Transverse colon (tissue), 4 donors: ENCODE data around the gene NDUFS7. TPM values are rescaled to one million over a fixed set of nuclear protein-coding genes. Genes with fewer than 3 reads are reported as not detected.

ENCODE experiments used
- DNase-seq: peaks from one replicate; pipeline ENCODE4 v3.0.0-alpha.2; 2019
- H3K27ac ChIP-seq, 4 donors: fragments of 200-600 bp; sonication (generic); 2 replicates each; pipeline ENCODE4 v1.5.1; 2016 to 2018; ENCODE audit warnings: inconsistent platforms in 4 of 4
- H3K27me3 ChIP-seq: fragments of 200-600 bp; sonication (generic); 2 replicates; pipeline ENCODE4 v1.5.1; 2017; ENCODE audit warnings: inconsistent platforms
- H3K36me3 ChIP-seq, 4 donors: fragments of 200-600 bp; sonication (generic); 2 replicates each; pipeline ENCODE4 v1.5.1; 2017 to 2019; ENCODE audit warnings: inconsistent platforms in 4 of 4
- H3K4me1 ChIP-seq, 4 donors: fragments of 200-600 bp; sonication (generic); 2 replicates each; pipeline ENCODE4 v1.5.1; 2017 to 2020; ENCODE audit warnings: inconsistent platforms in 4 of 4
- H3K4me3 ChIP-seq, 4 donors: fragments of 200-600 bp; sonication (generic); 1 replicate in 1 of 4; 2 replicates in 3 of 4; pipeline versions ENCODE4 v1.5.1 to v1.6.1; 2017 to 2019; ENCODE audit warnings: inconsistent platforms in 4 of 4
- H3K9me3 ChIP-seq, 2 donors: fragments of 200-600 bp; sonication (generic); 2 replicates each; pipeline ENCODE4 v1.5.1; 2017 to 2019; ENCODE audit warnings: inconsistent platforms in 2 of 2
- EP300 ChIP-seq: sonication (generic); formaldehyde crosslinking; IDR thresholded peaks from one replicate; pipeline ENCODE4 v1.6.1; 2017; ENCODE audit warnings: antibody characterized with exemption, low read depth
- POLR2A ChIP-seq: fragments of 450-650 bp; IDR thresholded peaks from one replicate; pipeline ENCODE4 v1.6.1; 2016; ENCODE audit warnings: antibody characterized with exemption, mild to moderate bottlenecking, moderate library complexity
- POLR2AphosphoS5 ChIP-seq, 3 donors: sonication (generic); formaldehyde crosslinking; IDR thresholded peaks; one replicate each; pipeline ENCODE4 v1.6.1; 2016; ENCODE audit warnings: antibody characterized with exemption in 3 of 3
- WGBS, 2 donors: methylation state at CpG; one replicate each; pipeline ENCODE4 v1.1.5; 2018; ENCODE audit warnings: low coverage in 1 of 2; 5-methylcytosine and 5-hydroxymethylcytosine counted together
- in situ Hi-C, 4 donors: fragments of 200-750 bp; cut with MboI; loops; one replicate each; pipeline versions ENCODE4 v1.15.0 to v1.15.1; 2017; ENCODE audit warnings: low sequenced_read_pairs in 3 of 4, low pct_ligation_motif_present in 1 of 4, low pct_unique_long_range_greater_than_20kb in 1 of 4
- intact Hi-C: fragments of 100-400 bp; cut with DNase I; formaldehyde crosslinking; loops from one replicate; pipeline ENCODE4 v1.15.1; 2023; ENCODE audit warnings: low total_unique reads
- total RNA-seq, 4 donors: library from RNA; depleted of rRNA; stranded (reverse); fragments of >200 nt; gene quantifications; one replicate each; pipeline ENCODE4 v1.1.0, GENCODE V29; 2016
- TF ChIP-seq, protein P1 (sequence below), 5 experiments: fragments of 200-600 bp in 3 of 5; fragments of 450-650 bp in 2 of 5; sonication (generic) in 3 of 5; IDR thresholded peaks; 1 replicate in 2 of 5; 2 replicates in 3 of 5; pipeline ENCODE4 v1.5.1; 2016 to 2017; ENCODE audit warnings: antibody characterized with exemption in 5 of 5, inconsistent platforms in 3 of 5, mild to moderate bottlenecking in 2 of 5, moderate library complexity in 1 of 5

NDUFS7 gene
- total RNA-seq, 4 donors from 2014 or later: 32.2 to 196 (median 156) TPM

DNA sequence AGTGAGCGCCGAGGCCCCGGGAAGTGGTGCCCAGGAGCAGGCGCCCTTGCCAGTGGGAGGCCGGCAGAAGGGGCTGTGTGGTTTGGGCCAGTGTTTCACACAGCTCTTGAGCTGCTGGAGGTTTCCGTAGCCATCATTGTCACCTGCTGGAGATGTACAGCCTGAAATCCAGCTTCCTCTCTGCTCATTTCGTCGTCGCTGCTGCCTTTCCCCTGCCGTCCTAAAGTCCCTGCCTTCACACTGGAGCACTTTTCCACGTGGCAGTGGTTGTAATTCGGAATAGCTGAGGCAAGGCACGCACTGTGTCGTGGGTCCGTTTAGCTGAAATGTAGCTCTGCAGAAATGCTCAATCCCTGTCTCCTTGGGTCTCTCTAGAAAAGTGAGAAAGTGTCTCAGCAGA is 36.9 kb downstream of the NDUFS7 start:
- DNase-seq: no peak
- in situ Hi-C loops: no loop called here
- H3K27ac ChIP-seq: no peak overlapping the region
- H3K36me3 ChIP-seq: peaks cover 0 to 43% (median 17%) of the 10 kb centered on the region in 4 donors
- peaks cover 16 to 30% (median 22%) of the 10 kb centered on the region in 4 donors for H3K4me1 ChIP-seq
- intact Hi-C loops: no loop called here
- 93% methylated on average over 15 of the region's 15 CpGs; no CpG with 5 or more reads in 1 of the 2 donors for WGBS, 2 donors
- H3K4me3 ChIP-seq: no peak overlapping the region
- no peaks in the 10 kb centered on the region for H3K27me3 ChIP-seq
- TF ChIP-seq, protein P1, sequence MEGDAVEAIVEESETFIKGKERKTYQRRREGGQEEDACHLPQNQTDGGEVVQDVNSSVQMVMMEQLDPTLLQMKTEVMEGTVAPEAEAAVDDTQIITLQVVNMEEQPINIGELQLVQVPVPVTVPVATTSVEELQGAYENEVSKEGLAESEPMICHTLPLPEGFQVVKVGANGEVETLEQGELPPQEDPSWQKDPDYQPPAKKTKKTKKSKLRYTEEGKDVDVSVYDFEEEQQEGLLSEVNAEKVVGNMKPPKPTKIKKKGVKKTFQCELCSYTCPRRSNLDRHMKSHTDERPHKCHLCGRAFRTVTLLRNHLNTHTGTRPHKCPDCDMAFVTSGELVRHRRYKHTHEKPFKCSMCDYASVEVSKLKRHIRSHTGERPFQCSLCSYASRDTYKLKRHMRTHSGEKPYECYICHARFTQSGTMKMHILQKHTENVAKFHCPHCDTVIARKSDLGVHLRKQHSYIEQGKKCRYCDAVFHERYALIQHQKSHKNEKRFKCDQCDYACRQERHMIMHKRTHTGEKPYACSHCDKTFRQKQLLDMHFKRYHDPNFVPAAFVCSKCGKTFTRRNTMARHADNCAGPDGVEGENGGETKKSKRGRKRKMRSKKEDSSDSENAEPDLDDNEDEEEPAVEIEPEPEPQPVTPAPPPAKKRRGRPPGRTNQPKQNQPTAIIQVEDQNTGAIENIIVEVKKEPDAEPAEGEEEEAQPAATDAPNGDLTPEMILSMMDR (IDR thresholded peaks at IDR 0.05): no peak
- TF ChIP-seq POLR2AphosphoS5 (IDR thresholded peaks at IDR 0.05): no peak
- no peak for TF ChIP-seq POLR2A
- no peak for TF ChIP-seq EP300
- no peaks in the 10 kb centered on the region for H3K9me3 ChIP-seq

DNA sequence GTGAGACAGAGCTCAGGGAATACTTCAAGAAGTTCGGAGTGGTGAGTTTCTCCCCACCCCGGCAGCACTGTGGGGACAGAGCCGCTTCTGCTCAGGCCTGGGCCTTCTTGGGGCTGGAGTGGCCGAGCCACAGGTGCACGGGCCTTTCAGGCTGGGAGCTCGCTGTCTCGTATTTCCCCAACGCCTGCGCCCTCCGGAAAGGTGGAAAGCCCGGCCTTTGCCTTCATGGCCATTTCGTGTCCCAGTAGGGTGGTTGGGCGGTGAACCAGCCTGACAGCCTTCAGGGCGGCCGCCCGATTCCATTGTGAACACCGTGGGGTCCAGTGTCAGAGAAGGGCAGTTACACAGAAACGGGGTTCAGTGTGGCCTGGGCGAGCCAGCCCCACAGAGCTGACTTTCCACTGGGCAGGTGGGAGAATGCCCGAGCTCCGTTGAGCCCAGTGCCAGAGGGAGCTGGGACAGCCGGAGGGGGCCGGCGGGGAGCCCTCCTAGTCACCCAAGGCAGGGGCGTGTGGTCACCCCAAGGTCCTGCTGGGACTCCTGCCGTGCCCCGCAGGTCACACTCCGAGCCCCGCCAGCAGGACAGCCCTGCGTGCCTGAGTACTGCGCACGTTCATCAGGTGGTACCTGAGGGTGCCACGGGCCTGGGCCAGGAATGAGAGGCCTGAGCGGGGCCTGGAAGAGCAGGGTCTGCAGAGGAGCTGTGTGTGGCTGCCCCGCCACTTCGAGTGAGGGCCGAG is 37.7 kb downstream of the NDUFS7 start:
- Histone ChIP-seq H3K36me3 (peaks cover 0 to 44% (median 20%) of the 10 kb centered on the region in 4 donors), H3K4me1 (peaks cover 8 to 22% (median 14%) of the 10 kb centered on the region in 4 donors), H3K27ac (peak overlapping the region in 2 of 4 donors; percentile 6 to 60), H3K27me3 (no peaks in the 10 kb centered on the region), H3K4me3 (no peak overlapping the region), H3K9me3 (no peaks in the 10 kb centered on the region)
- in situ Hi-C loops (no loop called here), intact Hi-C loops (no loop called here)
- WGBS, 2 donors: 94% methylated on average over 24 of the region's 37 CpGs; no CpG with 5 or more reads in 1 of the 2 donors
- DNase-seq: no peak
- no peak for TF ChIP-seq POLR2A
- TF ChIP-seq, protein P1 (IDR thresholded peaks at IDR 0.05): no peak
- no peak for TF ChIP-seq POLR2AphosphoS5 (IDR thresholded peaks at IDR 0.05)
- TF ChIP-seq EP300: no peak

DNA sequence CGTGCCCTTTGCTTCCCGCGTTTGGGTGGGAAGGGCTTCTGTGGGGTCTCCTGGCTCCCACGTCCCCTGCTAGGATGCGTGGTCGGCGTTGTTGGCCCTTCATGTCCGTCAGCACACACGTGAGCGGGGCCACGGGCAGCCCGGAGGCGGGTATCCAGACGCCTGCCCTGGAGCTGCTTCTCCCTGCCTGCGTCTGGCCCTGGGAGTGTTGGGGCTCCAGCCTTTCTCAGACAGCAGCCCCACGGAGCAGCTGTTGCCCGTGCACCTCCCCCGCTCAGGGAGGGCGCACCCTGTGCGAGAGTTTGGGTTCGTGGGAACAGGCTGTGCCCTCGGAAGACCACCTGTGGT is 38.2 kb downstream of the NDUFS7 start:
- H3K4me3 ChIP-seq: no peak overlapping the region
- TF ChIP-seq POLR2A (no peak), EP300 (no peak), POLR2AphosphoS5 (IDR thresholded peaks at IDR 0.05) (no peak)
- TF ChIP-seq, protein P1 (IDR thresholded peaks at IDR 0.05): no peak
- peaks cover 3 to 17% (median 9%) of the 10 kb centered on the region in 4 donors for H3K4me1 ChIP-seq
- H3K27ac ChIP-seq: peak overlapping the region in 3 of 4 donors; percentile 6 to 60 (median 8)
- in situ Hi-C loops: no loop called here
- 90% methylated on average over 22 of the region's 22 CpGs; no CpG with 5 or more reads in 1 of the 2 donors for WGBS, 2 donors
- no peak for DNase-seq
- H3K36me3 ChIP-seq: peaks cover 0 to 45% (median 22%) of the 10 kb centered on the region in 4 donors
- no peaks in the 10 kb centered on the region for H3K27me3 ChIP-seq
- intact Hi-C loops: no loop called here
- H3K9me3 ChIP-seq: no peaks in the 10 kb centered on the region

DNA sequence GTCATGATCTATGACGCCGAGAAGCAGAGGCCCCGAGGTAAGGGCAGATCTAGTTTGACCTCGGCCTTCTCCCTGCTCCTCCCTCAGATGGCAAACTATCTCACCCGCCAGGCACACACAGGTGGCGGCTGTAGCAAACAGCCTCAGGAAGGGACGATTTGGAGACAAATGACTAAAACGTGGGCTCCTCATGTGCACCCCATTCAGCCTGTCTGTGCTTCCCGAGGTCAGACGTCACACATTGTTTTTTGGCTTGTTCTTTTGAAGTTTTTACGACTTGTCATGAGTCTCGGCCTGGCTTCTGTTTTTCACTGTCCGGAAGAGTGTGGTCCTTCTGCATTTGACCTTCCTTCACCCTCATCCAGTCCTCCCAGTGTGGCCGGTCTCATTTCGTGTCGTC is 38.7 kb downstream of the NDUFS7 start:
- peaks cover 0 to 12% (median 5%) of the 10 kb centered on the region in 4 donors for H3K4me1 ChIP-seq
- no peak overlapping the region for H3K4me3 ChIP-seq
- TF ChIP-seq, protein P1 (IDR thresholded peaks at IDR 0.05): no peak
- no peak for TF ChIP-seq POLR2AphosphoS5 (IDR thresholded peaks at IDR 0.05)
- peak overlapping the region in 3 of 4 donors; percentile 8 to 60 (median 18) for H3K27ac ChIP-seq
- H3K27me3 ChIP-seq: no peaks in the 10 kb centered on the region
- H3K9me3 ChIP-seq: no peaks in the 10 kb centered on the region
- in situ Hi-C loops: no loop called here
- DNase-seq: no peak
- intact Hi-C loops: no loop called here
- 60 to 78% methylated on average over 9 to 14 of the region's 16 CpGs for WGBS, 2 donors
- peaks cover 0 to 45% (median 22%) of the 10 kb centered on the region in 4 donors for H3K36me3 ChIP-seq
